ENCODE data around the gene GRM7.

Gene GRM7

DNA sequence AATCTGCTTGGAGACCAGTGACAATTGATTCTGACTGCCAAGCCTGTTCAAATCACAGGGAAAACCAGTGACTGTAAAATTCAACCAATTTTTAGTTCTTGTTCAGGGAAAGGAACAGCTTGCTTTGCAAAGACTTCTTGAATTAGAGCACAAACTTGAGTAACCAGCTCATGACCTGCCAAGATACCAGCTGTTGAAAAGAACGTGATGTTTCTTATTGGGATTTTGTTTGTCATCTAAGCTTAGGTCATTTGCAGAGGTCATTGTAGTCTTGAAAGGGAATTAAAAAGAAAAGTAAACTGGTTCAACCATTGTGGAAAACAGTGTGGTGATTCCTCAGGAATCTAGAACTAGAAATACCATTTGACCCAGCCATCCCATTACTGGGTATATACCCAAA is 428.2 kb downstream of the GRM7 start:
- DNase-seq (ENCODE audit: extremely low read depth, low read depth) = no peak
- TF ChIP-seq, protein P1, sequence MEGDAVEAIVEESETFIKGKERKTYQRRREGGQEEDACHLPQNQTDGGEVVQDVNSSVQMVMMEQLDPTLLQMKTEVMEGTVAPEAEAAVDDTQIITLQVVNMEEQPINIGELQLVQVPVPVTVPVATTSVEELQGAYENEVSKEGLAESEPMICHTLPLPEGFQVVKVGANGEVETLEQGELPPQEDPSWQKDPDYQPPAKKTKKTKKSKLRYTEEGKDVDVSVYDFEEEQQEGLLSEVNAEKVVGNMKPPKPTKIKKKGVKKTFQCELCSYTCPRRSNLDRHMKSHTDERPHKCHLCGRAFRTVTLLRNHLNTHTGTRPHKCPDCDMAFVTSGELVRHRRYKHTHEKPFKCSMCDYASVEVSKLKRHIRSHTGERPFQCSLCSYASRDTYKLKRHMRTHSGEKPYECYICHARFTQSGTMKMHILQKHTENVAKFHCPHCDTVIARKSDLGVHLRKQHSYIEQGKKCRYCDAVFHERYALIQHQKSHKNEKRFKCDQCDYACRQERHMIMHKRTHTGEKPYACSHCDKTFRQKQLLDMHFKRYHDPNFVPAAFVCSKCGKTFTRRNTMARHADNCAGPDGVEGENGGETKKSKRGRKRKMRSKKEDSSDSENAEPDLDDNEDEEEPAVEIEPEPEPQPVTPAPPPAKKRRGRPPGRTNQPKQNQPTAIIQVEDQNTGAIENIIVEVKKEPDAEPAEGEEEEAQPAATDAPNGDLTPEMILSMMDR (IDR thresholded peaks at IDR 0.05; ENCODE audit: low read depth, low read length) = no peak

DNA sequence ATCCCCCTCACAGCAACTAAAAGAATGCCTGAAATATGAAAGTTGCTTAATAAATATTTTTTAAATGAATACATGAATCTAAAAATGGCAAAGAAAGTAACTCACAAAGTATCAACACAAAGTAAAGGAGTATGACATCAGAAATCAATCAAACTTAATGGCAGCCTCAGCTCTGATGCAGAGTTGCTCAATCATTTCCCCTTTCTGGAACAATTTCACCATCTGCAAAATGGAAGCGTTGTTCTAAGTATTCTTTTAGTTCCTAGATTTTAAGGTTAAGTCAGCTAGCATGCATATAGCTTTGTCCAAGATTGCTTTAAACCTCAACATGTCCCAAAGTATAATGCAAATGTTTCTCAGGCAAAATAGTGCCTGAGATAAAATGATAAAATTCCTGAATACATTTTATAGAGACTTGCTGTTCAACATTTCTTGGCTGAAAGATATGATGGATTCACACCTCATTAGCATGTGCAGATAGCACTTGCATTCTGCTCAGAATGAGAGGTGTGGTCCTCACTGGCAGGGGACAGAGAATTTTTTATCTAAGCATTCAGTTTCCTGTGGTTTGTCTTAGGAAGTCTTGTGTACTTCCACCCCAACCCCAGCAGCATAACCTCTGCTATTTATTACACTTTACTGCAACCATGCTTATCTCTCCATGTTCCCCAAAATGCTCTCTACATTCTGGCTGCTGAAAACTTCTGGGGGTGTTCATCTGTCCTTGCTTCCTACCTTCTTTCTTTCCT is 429.3 kb downstream of the GRM7 start:
- TF ChIP-seq, protein P1 (IDR thresholded peaks at IDR 0.05; ENCODE audit: low read depth, low read length) = no peak
- no peak for DNase-seq (ENCODE audit: extremely low read depth, low read depth)

DNA sequence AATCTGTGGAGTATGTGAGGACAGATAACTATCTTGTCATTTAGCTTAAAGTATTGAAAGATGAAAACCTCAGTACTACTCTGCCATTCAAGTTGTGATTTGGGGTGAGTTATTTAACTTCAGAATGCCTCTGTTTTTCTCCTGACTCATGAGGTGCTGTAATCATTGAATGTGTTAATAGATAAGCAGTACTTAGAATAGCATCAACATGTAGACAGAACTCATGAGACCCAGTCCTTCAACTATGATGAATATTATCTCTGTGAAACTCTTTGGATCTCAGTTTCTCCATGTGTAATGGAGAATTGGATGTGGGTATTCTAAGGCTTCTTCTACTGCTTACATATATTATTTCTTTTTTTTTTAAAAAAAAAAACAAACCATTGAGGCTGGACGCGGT is 431.4 kb downstream of the GRM7 start:
- no peak for DNase-seq (ENCODE audit: extremely low read depth, low read depth)
- TF ChIP-seq, protein P1 (IDR thresholded peaks at IDR 0.05; ENCODE audit: low read depth, low read length) = no peak

DNA sequence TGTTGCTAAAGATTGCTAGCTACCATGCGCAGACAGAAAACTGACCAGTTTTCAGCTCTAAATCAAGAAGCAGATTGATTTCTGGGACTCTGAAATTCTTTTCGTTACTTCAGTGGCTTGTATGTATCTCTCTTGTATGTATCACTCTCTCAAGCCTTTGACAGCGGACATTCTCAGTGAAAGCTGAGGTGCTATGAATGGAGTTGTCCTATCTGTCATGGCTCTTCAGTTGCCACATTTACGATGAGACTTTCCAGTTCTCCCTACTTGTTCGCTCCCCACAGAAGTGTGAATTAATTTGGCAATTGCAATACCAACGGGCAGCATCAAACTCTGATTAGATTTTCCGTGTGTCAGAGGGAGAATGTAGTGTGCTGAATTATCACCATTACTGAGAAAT is 432.4 kb downstream of the GRM7 start:
- TF ChIP-seq, protein P1 (IDR thresholded peaks at IDR 0.05; ENCODE audit: low read depth, low read length) = no peak
- no peak for DNase-seq (ENCODE audit: extremely low read depth, low read depth)

DNA sequence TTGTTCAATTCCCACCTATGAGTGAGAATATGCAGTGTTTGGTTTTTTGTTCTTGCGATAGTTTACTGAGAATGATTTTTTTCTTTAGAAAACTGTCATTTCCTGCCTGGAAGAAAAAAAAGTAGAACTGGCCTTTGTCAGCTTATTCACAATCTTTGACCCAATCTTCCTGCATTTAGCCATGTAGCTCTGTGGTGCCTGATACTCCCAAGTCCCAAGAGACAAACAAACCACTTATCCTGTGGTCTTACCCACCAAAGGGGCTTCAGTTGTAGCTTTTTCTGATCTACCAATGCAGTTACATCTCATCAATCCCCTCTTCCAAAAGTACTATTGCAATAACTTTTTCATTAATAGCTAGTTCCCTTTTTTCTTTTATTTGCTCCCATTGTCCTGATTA is 444.6 kb downstream of the GRM7 start:
- TF ChIP-seq, protein P1 (IDR thresholded peaks at IDR 0.05; ENCODE audit: low read depth, low read length) = no peak
- DNase-seq (ENCODE audit: extremely low read depth, low read depth) = no peak

DNA sequence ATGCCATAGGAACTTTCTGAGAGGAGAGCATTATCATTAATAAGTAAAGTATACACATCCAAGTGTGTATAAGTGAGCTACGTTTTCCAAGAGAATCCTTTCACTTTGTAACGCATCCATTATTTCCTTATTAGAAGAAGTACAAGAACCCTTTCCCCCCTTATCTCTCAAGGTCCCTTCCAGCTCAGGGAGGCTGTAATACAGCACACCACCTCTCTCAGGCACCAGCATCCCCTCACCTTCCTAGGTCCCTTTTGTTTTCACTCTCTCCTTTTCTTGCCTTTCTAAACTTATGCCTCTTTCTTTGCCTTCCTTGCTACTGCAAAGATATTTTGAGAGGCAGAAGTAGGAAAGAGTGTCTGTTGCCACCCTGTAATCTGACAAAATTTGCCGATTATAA is 446.0 kb downstream of the GRM7 start:
- DNase-seq (ENCODE audit: extremely low read depth, low read depth) = no peak
- TF ChIP-seq, protein P1 (IDR thresholded peaks at IDR 0.05; ENCODE audit: low read depth, low read length) = no peak

DNA sequence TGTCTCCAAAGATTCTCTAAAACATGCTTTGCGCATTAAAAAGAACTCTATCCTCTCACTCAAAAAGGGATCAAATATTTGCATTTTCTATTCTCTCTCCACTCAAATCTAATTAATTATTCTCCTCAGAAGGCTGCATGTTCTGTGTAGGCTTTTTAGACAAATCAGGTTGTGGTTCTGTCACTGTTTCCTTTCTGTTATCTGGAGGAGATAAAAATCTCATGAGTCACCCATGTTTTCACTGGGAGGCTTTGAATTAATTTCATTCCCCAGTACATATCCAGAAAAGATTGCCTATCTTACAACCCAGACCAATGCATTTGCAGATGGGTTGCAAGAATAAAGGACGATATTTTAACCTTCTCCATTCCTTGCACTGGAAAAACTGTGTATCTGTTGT is 446.5 kb downstream of the GRM7 start:
- TF ChIP-seq, protein P1 (IDR thresholded peaks at IDR 0.05; ENCODE audit: low read depth, low read length) = no peak
- DNase-seq (ENCODE audit: extremely low read depth, low read depth) = no peak

Measured in AG09319 (cell line).